Keratinocyte (primary cell): Measurements from ENCODE around the gene TOMT. TPM values are rescaled to one million over a fixed set of nuclear protein-coding genes. Genes with fewer than 3 reads are reported as not detected.

Experiments used
- DNase-seq: peaks from one replicate; pipeline ENCODE4 v3.0.0-alpha.2; 2011; ENCODE audit warnings: low read depth, missing footprints, low spot score
- FAIRE-seq: peaks from 2 replicates; lab custom pipeline; 2011; peaks lifted over from hg19 to GRCh38; lab: Jason Lieb, UNC
- H2AFZ ChIP-seq: 2 replicates; pipeline ENCODE4 v1.6.0; 2012; ENCODE audit warnings: low read length, control low read depth, inconsistent platforms; ENCODE audit not compliant: control insufficient read depth
- H3K27ac ChIP-seq: 2 replicates; pipeline ENCODE4 v1.5.1; 2011; ENCODE audit warnings: low read length; ENCODE audit not compliant: control insufficient read depth, insufficient read depth
- H3K27me3 ChIP-seq: 3 replicates; pipeline ENCODE4 v1.6.0; 2011; ENCODE audit warnings: low read length; ENCODE audit not compliant: control insufficient read depth, insufficient read depth; ENCODE audit errors: extremely low read depth
- H3K36me3 ChIP-seq, 2 experiments: 2 replicates in 1 of 2; 3 replicates in 1 of 2; pipeline ENCODE4 v1.5.1; 2011; ENCODE audit warnings: low read length in 2 of 2, mild to moderate bottlenecking in 1 of 2; ENCODE audit not compliant: control insufficient read depth in 2 of 2, insufficient read depth in 2 of 2; ENCODE audit errors: extremely low read depth in 1 of 2
- H3K4me1 ChIP-seq: 3 replicates; pipeline ENCODE4 v1.5.1; 2011; ENCODE audit warnings: low read length; ENCODE audit not compliant: control insufficient read depth, insufficient read depth; ENCODE audit errors: extremely low read depth
- H3K4me2 ChIP-seq: 3 replicates; pipeline ENCODE4 v1.6.0; 2011; ENCODE audit warnings: low read depth, low read length; ENCODE audit not compliant: control insufficient read depth, insufficient read depth; ENCODE audit errors: extremely low read depth
- H3K4me3 ChIP-seq, 3 experiments: fragments of 200-600 bp in 1 of 3; sonication (generic) in 1 of 3; 2 replicates in 2 of 3; 3 replicates in 1 of 3; pipeline ENCODE4 v1.5.1; 2011 to 2016; ENCODE audit warnings: low read length in 3 of 3, mild to moderate bottlenecking in 3 of 3, control low read depth in 2 of 3, inconsistent platforms in 1 of 3, low read depth in 1 of 3, mixed read lengths in 1 of 3, mixed run types in 1 of 3, moderate library complexity in 1 of 3; ENCODE audit not compliant: control insufficient read depth in 2 of 3, insufficient read depth in 2 of 3; ENCODE audit errors: extremely low read depth in 1 of 3
- H3K79me2 ChIP-seq: 2 replicates; pipeline ENCODE4 v1.6.0; 2012; ENCODE audit warnings: low read length; ENCODE audit not compliant: control insufficient read depth, insufficient read depth
- H3K9ac ChIP-seq: 3 replicates; pipeline ENCODE4 v1.6.0; 2011; ENCODE audit warnings: low read length; ENCODE audit not compliant: control insufficient read depth, insufficient read depth; ENCODE audit errors: extremely low read depth
- H3K9me1 ChIP-seq: 3 replicates; pipeline ENCODE4 v1.6.0; 2011; ENCODE audit warnings: low read length; ENCODE audit not compliant: control insufficient read depth, insufficient read depth; ENCODE audit errors: extremely low read depth
- H3K9me3 ChIP-seq: 2 replicates; pipeline ENCODE4 v1.5.1; 2012; ENCODE audit warnings: low read depth, low read length; ENCODE audit not compliant: control insufficient read depth
- H4K20me1 ChIP-seq: 3 replicates; pipeline ENCODE4 v1.6.0; 2011; ENCODE audit warnings: low read length; ENCODE audit not compliant: control insufficient read depth, insufficient read depth; ENCODE audit errors: extremely low read depth
- CTCF ChIP-seq, 3 experiments: IDR thresholded peaks in 1 of 3; conservative IDR thresholded peaks in 1 of 3; optimal IDR thresholded peaks in 1 of 3; 2 replicates in 2 of 3; 3 replicates in 1 of 3; pipeline versions ENCODE3 to v1.5.1; 2011; ENCODE audit warnings: low read length in 3 of 3, mild to moderate bottlenecking in 3 of 3, moderate library complexity in 2 of 3, control low read depth in 1 of 3, inconsistent platforms in 1 of 3; ENCODE audit not compliant: insufficient read depth in 2 of 3; ENCODE audit errors: extremely low read depth in 1 of 3
- EZH2 ChIP-seq: IDR thresholded peaks from one replicate; pipeline ENCODE4 v1.6.1; 2012; ENCODE audit warnings: inconsistent platforms, mild to moderate bottlenecking, low read length, moderate library complexity
- dilution Hi-C: fragments of 300-500 bp; cut with MboI; formaldehyde crosslinking; loops from one replicate; pipeline ENCODE4 v1.7.0; 2020; ENCODE audit warnings: low sequenced_read_pairs; ENCODE audit not compliant: extremely low pct_ligation_motif_present
- polyA plus RNA-seq, 5 experiments: library from polyadenylated mRNA; depleted of rRNA in 3 of 5; stranded (reverse) in 3 of 5; stranded (forward) in 1 of 5; unstranded in 1 of 5; fragments of >200 nt; gene quantifications; 1 replicate in 1 of 5; 2 replicates in 3 of 5; 3 replicates in 1 of 5; pipeline versions ENCODE4 v1.2.1 to v1.2.3, GENCODE V29; 2011 to 2012; ENCODE audit warnings: missing spikeins in 2 of 5, low read depth in 1 of 5, low replicate concordance in 1 of 5

TOMT gene
- polyA plus RNA-seq, 1 donor (not counting 4 experiments of a cell fraction or from before 2014, with no cell fraction given) = not detected

- dilution Hi-C loops = no loop called here
- peaks cover 43% of the 10 kb centered on the region for H3K4me1 ChIP-seq
Observed at GRCh38 chr11:72138821-72139390, 33.2 kb downstream of the TOMT start.

GRCh38 chr11:72139500-72139899, 33.8 kb downstream of the TOMT start:
- no peak overlapping the region for H3K9ac ChIP-seq
- H2AFZ ChIP-seq = no peak overlapping the region
- no peak overlapping the region for H3K4me3 ChIP-seq
- TF ChIP-seq EZH2 (no peak), CTCF (optimal IDR thresholded peaks at IDR 0.05 in 1 of 3, IDR thresholded peaks at IDR 0.05 in 1 of 3, conservative IDR thresholded peaks at IDR 0.05 in 1 of 3; ENCODE audit: extremely low read depth in 1 of 3, insufficient read depth in 2 of 3, low read length in 3 of 3) (no peak)
- DNase-seq = no peak
- dilution Hi-C loops = no loop called here
- no peak overlapping the region for H3K4me2 ChIP-seq
- H3K4me1 ChIP-seq = peaks cover 49% of the 10 kb centered on the region
- no peak for FAIRE-seq
- H3K79me2 ChIP-seq = no peaks in the 10 kb centered on the region
- H3K9me1 ChIP-seq = no peaks in the 10 kb centered on the region
- H3K36me3 ChIP-seq = peaks cover 7 to 11% of the 10 kb centered on the region in 2 experiments
- H3K27me3 ChIP-seq = no peaks in the 10 kb centered on the region
- H3K9me3 ChIP-seq = no peaks in the 10 kb centered on the region
- H4K20me1 ChIP-seq = no peaks in the 10 kb centered on the region
- H3K27ac ChIP-seq = peak overlapping the region; percentile 43

More at GRCh38 chr11:72138821-72139390, 33.2 kb downstream of the TOMT start:
- DNase-seq = no peak
- Histone ChIP-seq H3K4me2 (no peak overlapping the region), H3K36me3 (peaks cover 6 to 11% of the 10 kb centered on the region in 2 experiments), H3K27me3 (no peaks in the 10 kb centered on the region), H3K9me1 (no peaks in the 10 kb centered on the region), H3K79me2 (no peaks in the 10 kb centered on the region), H2AFZ (no peak overlapping the region), H4K20me1 (no peaks in the 10 kb centered on the region), H3K9me3 (no peaks in the 10 kb centered on the region), H3K27ac (no peak overlapping the region), H3K4me3 (no peak overlapping the region), H3K9ac (no peak overlapping the region)
- TF ChIP-seq EZH2 = no peak
- TF ChIP-seq CTCF (optimal IDR thresholded peaks at IDR 0.05 in 1 of 3, IDR thresholded peaks at IDR 0.05 in 1 of 3, conservative IDR thresholded peaks at IDR 0.05 in 1 of 3; ENCODE audit: extremely low read depth in 1 of 3, insufficient read depth in 2 of 3, low read length in 3 of 3) = no peak
- FAIRE-seq = no peak
